PC-3 (cell line): Measurements from ENCODE around the gene E2F7. TPM values are rescaled to one million over a fixed set of nuclear protein-coding genes. Genes with fewer than 3 reads are reported as not detected.
A peak's percentile ranks its signal among the peaks of the same experiment; 100 is the strongest.

Experiments used
- ATAC-seq: fragments of 200-7000 bp; cut with Tn5 transposase; 2 replicates; pipeline ENCODE4 v1.9.1; 2020; ENCODE audit warnings: mild to moderate bottlenecking, moderate library complexity
- BruUV-seq: library from RNA; stranded (reverse); fragments of 400-500 nt; replicated peaks from 2 replicates; lab custom pipeline; 2021; lab: Mats Ljungman, UMichigan
- CTCF ChIA-PET: fragments of 300-600 bp; sonication (Branson Sonifier 250); formaldehyde crosslinking; loops from one replicate; lab custom pipeline; 2022; ENCODE audit warnings: antibody characterized with exemption; lab: Charles Lee
- POLR2A ChIA-PET: fragments of 300-600 bp; sonication (Branson Sonifier 250); formaldehyde crosslinking; loops from one replicate; lab custom pipeline; 2022; ENCODE audit warnings: antibody characterized with exemption; ENCODE audit not compliant: unreplicated experiment; lab: Charles Lee
- DNase-seq: peaks from one replicate; pipeline ENCODE4 v3.0.0-alpha.2; 2015
- H2AFZ ChIP-seq: fragments of 300-600 bp; sonication (generic); 2 replicates; pipeline ENCODE4 v1.6.0; 2016; ENCODE audit warnings: antibody characterized with exemption, low read length
- H3F3A ChIP-seq: fragments of 300-600 bp; sonication (generic); one replicate; pipeline ENCODE4 v1.6.0; 2017; ENCODE audit warnings: antibody characterized with exemption, low read length, control low read depth, mild to moderate bottlenecking; ENCODE audit not compliant: unreplicated experiment
- H3K27ac ChIP-seq: fragments of 300-600 bp; sonication (generic); 2 replicates; pipeline ENCODE4 v1.5.1; 2016; ENCODE audit warnings: mild to moderate bottlenecking, low read length
- H3K27me3 ChIP-seq: fragments of 300-600 bp; sonication (generic); 2 replicates; pipeline ENCODE4 v1.6.1; 2016; ENCODE audit warnings: low read length, mixed read lengths
- H3K36me3 ChIP-seq: fragments of 300-600 bp; sonication (generic); 2 replicates; pipeline ENCODE4 v1.6.1; 2016; ENCODE audit warnings: low read depth, mixed run types, low read length, mixed read lengths
- H3K4me1 ChIP-seq: fragments of 300-600 bp; sonication (generic); 2 replicates; pipeline ENCODE4 v1.5.1; 2016; ENCODE audit warnings: low read length; ENCODE audit not compliant: insufficient read depth
- H3K4me2 ChIP-seq: fragments of 300-600 bp; sonication (generic); 2 replicates; pipeline ENCODE4 v1.6.0; 2016; ENCODE audit warnings: low read length
- H3K4me3 ChIP-seq: fragments of 300-600 bp; sonication (generic); 2 replicates; pipeline ENCODE4 v1.5.1; 2016; ENCODE audit warnings: mild to moderate bottlenecking, low read length, mixed read lengths
- H3K79me2 ChIP-seq: fragments of 300-600 bp; sonication (generic); 2 replicates; pipeline ENCODE4 v1.6.1; 2017; ENCODE audit warnings: low read length, mixed read lengths
- H3K9ac ChIP-seq: fragments of 300-600 bp; sonication (generic); 2 replicates; pipeline ENCODE4 v1.6.0; 2016; ENCODE audit warnings: mild to moderate bottlenecking, low read length
- H3K9me2 ChIP-seq: fragments of 300-600 bp; sonication (generic); replicated peaks from 2 replicates; pipeline ENCODE4 v1.6.1; 2016; ENCODE audit warnings: mixed run types, low read length, mixed read lengths
- H3K9me3 ChIP-seq: fragments of 300-600 bp; sonication (generic); 2 replicates; pipeline ENCODE4 v1.6.1; 2016; ENCODE audit warnings: low read length, mixed read lengths
- H4K20me1 ChIP-seq: fragments of 300-600 bp; sonication (generic); 2 replicates; pipeline ENCODE4 v1.6.1; 2016; ENCODE audit warnings: low read length, mixed read lengths
- EZH2 ChIP-seq: fragments of 300-600 bp; sonication (generic); IDR thresholded peaks from one replicate; pipeline ENCODE4 v1.6.1; 2017; ENCODE audit warnings: antibody characterized with exemption, mild to moderate bottlenecking, low read length; ENCODE audit not compliant: unreplicated experiment
- EZH2phosphoT487 ChIP-seq: fragments of 300-600 bp; sonication (generic); IDR thresholded peaks from 2 replicates; pipeline ENCODE4 v1.6.1; 2018; ENCODE audit warnings: mild to moderate bottlenecking, antibody characterized with exemption, low read length, borderline replicate concordance
- intact Hi-C: fragments of 100-400 bp; cut with micrococcal nuclease; formaldehyde crosslinking; loops from 2 replicates; pipeline ENCODE4 v1.9.0; 2023
- total RNA-seq: library from RNA; depleted of rRNA; stranded (reverse); fragments of >200 nt; gene quantifications from 2 replicates; pipeline ENCODE4 v1.2.3, GENCODE V29; 2014
- TF ChIP-seq, protein P1 (sequence below): fragments of 300-600 bp; sonication (generic); conservative IDR thresholded peaks from 2 replicates; pipeline ENCODE4 v1.5.1; 2017; ENCODE audit warnings: antibody characterized with exemption, low read depth, mild to moderate bottlenecking, low read length

The E2F7 gene
- total RNA-seq, 1 experiment from 2014 or later, result 19.0 TPM

- no peak overlapping the region for H3K4me3 ChIP-seq
- H3K4me2 ChIP-seq, result no peak overlapping the region
- DNase-seq (no peak), ATAC-seq (no peak)
- no peak overlapping the region for H2AFZ ChIP-seq
- no peak overlapping the region for H3K9ac ChIP-seq
- H4K20me1 ChIP-seq, result no peaks in the 10 kb centered on the region
- ChIA-PET POLR2A (interaction anchor here (0.6 kb wide), 1 partner anchor 44 kb away, joined by 3 read pairs; the partner anchor contains the start of gene E2F7), CTCF (interaction anchor here (0.6 kb wide), 1 partner anchor 100 kb away, joined by 3 read pairs; no protein-coding TSS in a partner anchor)
- no peaks in the 10 kb centered on the region for H3K27me3 ChIP-seq
- TF ChIP-seq EZH2 (no peak), EZH2phosphoT487 (no peak)
- TF ChIP-seq, protein P1, sequence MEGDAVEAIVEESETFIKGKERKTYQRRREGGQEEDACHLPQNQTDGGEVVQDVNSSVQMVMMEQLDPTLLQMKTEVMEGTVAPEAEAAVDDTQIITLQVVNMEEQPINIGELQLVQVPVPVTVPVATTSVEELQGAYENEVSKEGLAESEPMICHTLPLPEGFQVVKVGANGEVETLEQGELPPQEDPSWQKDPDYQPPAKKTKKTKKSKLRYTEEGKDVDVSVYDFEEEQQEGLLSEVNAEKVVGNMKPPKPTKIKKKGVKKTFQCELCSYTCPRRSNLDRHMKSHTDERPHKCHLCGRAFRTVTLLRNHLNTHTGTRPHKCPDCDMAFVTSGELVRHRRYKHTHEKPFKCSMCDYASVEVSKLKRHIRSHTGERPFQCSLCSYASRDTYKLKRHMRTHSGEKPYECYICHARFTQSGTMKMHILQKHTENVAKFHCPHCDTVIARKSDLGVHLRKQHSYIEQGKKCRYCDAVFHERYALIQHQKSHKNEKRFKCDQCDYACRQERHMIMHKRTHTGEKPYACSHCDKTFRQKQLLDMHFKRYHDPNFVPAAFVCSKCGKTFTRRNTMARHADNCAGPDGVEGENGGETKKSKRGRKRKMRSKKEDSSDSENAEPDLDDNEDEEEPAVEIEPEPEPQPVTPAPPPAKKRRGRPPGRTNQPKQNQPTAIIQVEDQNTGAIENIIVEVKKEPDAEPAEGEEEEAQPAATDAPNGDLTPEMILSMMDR, result no peak
- H3K4me1 ChIP-seq, result peaks cover 5% of the 10 kb centered on the region; the same call in 1 of the 2 replicates
- H3K79me2 ChIP-seq, result no peaks in the 10 kb centered on the region
- no peaks in the 10 kb centered on the region for H3K9me3 ChIP-seq
- BruUV-seq, result no TSS peak
- intact Hi-C loops, result no loop called here
- H3K9me2 ChIP-seq, result no peaks in the 10 kb centered on the region
- H3K27ac ChIP-seq, result no peak overlapping the region
- H3F3A ChIP-seq, result no peaks in the 10 kb centered on the region
- no peaks in the 10 kb centered on the region for H3K36me3 ChIP-seq
These were observed 43.3 kb upstream of the E2F7 start for GRCh38 chr12:77108707-77109106.

DNA sequence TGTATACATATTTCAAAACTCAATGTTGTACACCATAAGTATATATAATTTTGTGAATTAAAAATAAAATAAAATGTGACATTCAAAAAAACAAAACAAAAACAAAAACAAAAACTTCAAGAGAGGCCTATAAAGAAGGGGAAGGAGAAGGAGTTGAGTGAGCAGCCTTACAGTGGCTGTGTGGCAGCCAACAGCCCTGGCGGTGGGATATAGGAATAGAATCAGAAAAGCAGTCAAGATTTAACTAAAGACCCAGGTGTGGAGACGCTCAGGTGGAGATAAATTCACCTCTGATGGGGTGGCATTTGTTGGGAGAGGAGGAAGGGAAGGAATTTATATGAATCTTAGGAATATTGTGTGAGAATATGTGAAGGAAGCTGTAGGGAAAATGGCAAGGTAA, 41.8 kb upstream of the E2F7 start:
- no peak for TF ChIP-seq EZH2phosphoT487
- no peak for TF ChIP-seq EZH2
- TF ChIP-seq, protein P1, result no peak
- intact Hi-C loops, result no loop called here
- Histone ChIP-seq H3K27me3 (no peaks in the 10 kb centered on the region), H3K4me1 (peaks cover 19% of the 10 kb centered on the region), H3K9me3 (no peaks in the 10 kb centered on the region), H3K79me2 (no peaks in the 10 kb centered on the region), H3K27ac (no peak overlapping the region), H3K36me3 (no peaks in the 10 kb centered on the region), H3K9ac (no peak overlapping the region), H3K9me2 (no peaks in the 10 kb centered on the region), H4K20me1 (no peaks in the 10 kb centered on the region), H3F3A (no peaks in the 10 kb centered on the region), H3K4me3 (no peak overlapping the region), H2AFZ (no peak overlapping the region), H3K4me2 (no peak overlapping the region)
- ATAC-seq (no peak), DNase-seq (no peak)
- no TSS peak for BruUV-seq
- CTCF ChIA-PET, result no interaction called here
- POLR2A ChIA-PET, result no interaction called here

GRCh38 chr12:77104792-77105191, 39.4 kb upstream of the E2F7 start:
- ChIA-PET CTCF (no interaction called here), POLR2A (no interaction called here)
- H3K27me3 ChIP-seq, result no peaks in the 10 kb centered on the region
- intact Hi-C loops, result loop anchor here (5.0 kb wide), 1 partner anchor 37 kb away; the partner anchor contains the start of gene E2F7
- no peak overlapping the region for H3K27ac ChIP-seq
- DNase-seq, result peak; percentile 31
- H2AFZ ChIP-seq, result no peak overlapping the region
- no peak for ATAC-seq
- no peak overlapping the region for H3K4me2 ChIP-seq
- no peaks in the 10 kb centered on the region for H3K9me2 ChIP-seq
- no peaks in the 10 kb centered on the region for H3K9me3 ChIP-seq
- no peaks in the 10 kb centered on the region for H3F3A ChIP-seq
- no peaks in the 10 kb centered on the region for H4K20me1 ChIP-seq
- no peak overlapping the region for H3K9ac ChIP-seq
- TF ChIP-seq EZH2, result no peak
- TF ChIP-seq, protein P1, result no peak
- TF ChIP-seq EZH2phosphoT487, result no peak
- no TSS peak for BruUV-seq
- H3K79me2 ChIP-seq, result no peaks in the 10 kb centered on the region
- no peak overlapping the region for H3K4me3 ChIP-seq
- H3K4me1 ChIP-seq, result peaks cover 20% of the 10 kb centered on the region
- H3K36me3 ChIP-seq, result no peaks in the 10 kb centered on the region
